HG02798 (cell line): ENCODE measurements around the gene DHX29.

ENCODE experiments used
- ATAC-seq: cut with Tn5 transposase; IDR thresholded peaks from one replicate; pipeline ENCODE4 v1.9.1; 2021; ENCODE audit warnings: mild to moderate bottlenecking; ENCODE audit not compliant: unreplicated experiment, poor library complexity

The DHX29 gene

DNA sequence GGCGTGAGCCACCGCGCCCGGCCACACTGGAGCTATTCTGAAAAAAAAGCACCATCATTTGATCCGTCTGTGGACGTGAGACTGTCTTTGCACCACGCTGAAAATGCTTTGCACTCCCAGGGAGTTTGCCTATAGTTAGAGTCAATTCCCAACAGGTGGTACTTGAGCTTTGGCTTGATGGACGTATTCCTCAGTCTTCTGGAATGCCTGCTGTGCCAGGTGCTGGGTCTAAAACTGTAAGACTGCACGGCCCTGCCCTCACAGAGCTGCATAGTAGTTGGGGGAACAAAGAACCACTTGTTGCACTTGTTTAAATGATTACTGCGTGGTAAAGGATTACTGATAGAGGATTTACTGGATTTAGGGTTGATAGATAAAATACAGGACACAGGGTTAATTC is 70.7 kb downstream of the DHX29 start:
- no peak for ATAC-seq

DNA sequence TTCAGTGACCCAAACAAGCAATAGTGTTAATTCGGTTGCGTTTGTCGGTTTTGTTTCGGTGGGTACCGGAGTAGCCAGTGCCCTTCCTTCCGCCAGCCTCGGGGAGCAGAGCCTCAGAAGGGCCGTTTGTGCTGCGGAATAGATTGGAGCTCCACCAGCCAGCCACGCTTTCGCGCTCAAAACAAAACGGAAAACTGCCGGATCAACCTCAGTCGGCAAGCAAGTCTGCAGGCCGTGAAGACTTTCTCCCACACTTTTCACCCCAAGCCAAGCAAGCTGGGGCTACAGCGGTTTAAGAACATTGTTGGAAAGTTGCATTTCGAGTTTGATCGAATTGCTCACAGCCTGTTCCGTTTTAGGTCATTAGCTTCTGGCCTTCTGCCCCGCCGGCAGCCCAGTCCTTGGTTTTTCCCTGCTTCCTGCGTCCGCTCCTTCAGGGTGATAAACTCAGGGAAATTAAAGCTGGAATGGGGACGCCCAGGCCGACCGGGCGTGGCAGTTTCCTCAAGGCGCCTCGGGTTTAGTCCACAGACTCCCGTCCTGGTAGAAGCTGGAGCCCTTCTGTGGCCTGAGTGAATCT is 73.3 kb downstream of the DHX29 start:
- ATAC-seq, result no peak

- peak; percentile 65 for ATAC-seq
Measured at GRCh38 chr5:55232985-55233928, 74.2 kb downstream of the DHX29 start, which contains the start of gene CCNO. CCNO (minus strand) TSS chr5:55233608; CDS start chr5:55233523, 85 bp downstream.

DNA sequence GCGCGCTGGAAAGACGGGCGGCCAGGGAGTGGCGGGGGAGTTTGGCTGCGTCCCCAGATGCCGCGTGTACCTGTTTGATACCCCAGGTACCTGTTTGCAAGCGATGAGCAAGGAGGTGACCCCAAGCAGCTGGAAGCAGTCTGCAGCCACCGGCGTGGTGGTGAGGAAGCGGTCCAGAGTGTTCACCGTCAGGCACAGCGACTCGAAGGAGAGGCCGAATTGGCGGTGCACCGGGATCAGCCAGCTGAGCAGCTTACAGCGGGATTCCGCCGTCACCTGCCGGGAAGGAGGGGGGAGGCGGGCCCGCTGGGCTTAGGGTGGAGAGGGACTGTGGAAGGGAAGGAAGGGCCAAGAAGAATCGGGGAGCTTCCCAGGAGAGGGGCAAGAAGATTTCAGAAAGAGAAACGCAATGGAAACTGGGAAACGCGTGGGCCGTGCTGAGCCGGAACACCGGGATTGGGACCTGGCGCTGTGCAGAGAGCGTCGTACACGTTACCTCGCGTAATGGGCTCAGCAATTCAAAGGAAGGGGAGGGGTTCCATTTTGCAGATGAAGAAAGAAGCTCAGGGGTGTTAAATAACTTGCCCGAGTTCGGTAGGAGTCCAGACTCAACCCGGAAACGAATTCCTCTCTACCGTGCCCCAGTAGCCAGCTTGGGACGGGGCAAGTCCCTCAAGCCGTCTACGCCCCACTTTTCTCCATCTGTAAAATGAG is 75.1 kb downstream of the DHX29 start:
- ATAC-seq, result peak; percentile 3

- ATAC-seq, result no peak
Measured at GRCh38 chr5:55231919-55232270, 75.6 kb downstream of the DHX29 start.

- ATAC-seq, result no peak
Measured at GRCh38 chr5:55231029-55231918, 76.2 kb downstream of the DHX29 start.

DNA sequence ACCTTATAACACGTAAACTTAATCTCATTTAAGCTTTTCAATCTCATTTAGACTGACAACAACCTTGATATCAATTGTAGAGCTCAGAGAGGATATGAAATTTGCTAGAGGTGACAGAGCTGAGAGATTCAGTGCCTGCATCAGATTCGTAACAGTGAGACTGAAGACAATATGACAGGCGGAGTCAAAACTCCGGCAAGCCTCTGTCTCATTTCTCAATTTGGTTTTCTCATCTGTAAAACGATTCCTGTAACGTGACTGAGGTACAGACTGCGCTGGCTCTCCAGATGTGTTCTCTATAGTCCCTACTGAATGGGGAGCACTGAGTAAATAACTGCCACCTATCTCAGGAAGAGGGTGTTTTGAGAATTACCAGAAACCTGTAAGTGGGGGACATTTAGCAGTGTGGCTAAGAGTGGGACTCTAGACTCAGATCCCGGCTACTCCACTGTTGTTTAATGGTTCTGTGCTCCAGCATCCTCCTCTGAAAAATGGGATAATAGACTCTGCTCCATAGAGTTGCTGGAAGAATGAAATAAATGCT is 77.3 kb downstream of the DHX29 start:
- ATAC-seq, result no peak

GRCh38 chr5:55227664-55228430 is 79.6 kb downstream of the DHX29 start:
- no peak for ATAC-seq

- peak; percentile 36 for ATAC-seq
Measured at GRCh38 chr5:55226934-55227663, 80.4 kb downstream of the DHX29 start, which contains the start of gene MCIDAS. MCIDAS (minus strand) TSS chr5:55227315; CDS start chr5:55227138, 177 bp downstream.

GRCh38 chr5:55226027-55226933 is 81.2 kb downstream of the DHX29 start:
- ATAC-seq, result peak; percentile 63

DNA sequence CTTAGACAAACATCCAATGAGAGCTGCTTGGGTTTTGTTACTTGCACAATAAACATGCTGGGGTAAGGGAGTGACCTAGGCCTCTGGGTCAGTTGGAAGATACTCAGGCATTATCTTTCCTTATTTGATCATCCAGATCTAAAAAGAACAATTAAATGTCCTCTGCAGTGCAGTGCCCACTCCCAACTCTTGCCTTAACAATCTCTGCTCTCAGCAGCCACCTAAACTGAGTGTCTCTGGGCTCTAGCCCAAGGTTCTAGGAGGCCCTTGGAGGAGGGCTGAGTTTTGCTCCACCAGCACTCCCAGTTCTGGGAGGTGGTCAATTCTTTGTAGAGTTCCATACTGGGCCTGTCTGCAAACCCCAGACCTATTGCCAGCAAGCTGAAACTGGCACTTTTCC is 82.1 kb downstream of the DHX29 start:
- no peak for ATAC-seq

DNA sequence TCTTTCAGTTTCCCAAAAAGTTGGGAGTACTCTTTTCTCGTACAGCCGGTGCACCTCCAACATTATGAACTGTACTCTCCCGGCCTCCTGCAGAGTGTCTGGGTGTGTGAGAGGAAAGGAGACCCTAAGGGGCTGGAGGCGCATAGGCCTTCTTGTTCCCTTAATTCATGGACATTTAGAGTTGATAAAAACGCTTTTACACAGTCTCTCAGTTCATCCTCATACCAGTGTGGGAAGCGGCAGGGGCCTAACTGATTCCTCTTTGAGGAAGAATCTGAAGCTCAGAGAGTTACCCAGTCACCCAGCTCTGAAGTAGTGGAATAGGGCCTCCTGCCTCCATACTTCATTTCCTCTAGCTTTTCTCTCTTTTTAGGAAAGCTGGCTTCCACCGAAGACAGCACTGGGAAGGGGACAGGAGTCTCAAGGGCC is 83.7 kb downstream of the DHX29 start:
- ATAC-seq, result no peak

DNA sequence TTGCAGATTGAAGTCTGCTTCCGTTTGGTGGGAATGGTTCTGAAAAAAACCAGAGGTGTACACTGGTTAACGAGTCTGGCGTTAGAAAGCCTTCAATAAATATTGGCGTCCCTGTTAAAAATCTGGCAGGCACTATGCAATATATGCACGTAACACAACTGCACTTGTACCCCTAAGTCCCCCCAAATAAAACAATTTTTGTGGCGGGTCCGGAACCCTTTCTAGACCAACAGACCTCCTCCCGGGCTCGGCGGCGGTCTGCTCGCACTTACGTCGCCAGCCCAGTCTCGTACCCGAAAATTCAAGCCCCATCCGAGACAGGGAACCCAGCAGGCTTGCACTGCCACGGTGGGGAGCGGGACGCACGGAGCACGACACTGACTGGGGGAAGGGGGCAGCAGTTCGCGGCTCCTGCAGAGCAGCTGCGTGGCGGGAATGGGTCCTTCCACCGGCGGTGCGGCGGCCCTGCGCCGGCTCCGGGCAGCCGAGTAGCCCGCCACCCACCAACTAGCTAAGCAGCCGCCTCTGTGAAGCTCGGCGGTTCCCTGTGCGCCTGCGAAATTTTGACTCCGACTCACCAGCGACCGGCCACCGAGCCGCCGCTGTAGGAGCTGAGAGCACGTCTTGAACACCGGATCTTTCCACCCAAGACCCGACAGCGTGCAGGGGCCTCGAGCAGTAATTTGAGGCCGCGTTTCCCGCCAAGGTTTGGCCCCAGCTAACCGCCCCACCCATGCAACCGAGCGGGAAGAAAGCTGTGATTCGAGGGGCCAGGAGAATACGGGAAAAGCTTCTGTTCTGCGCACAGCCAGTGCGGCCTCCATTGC is 84.3 kb downstream of the DHX29 start:
- no peak for ATAC-seq

- no peak for ATAC-seq
Measured at GRCh38 chr5:55222092-55222984, 85.2 kb downstream of the DHX29 start.

DNA sequence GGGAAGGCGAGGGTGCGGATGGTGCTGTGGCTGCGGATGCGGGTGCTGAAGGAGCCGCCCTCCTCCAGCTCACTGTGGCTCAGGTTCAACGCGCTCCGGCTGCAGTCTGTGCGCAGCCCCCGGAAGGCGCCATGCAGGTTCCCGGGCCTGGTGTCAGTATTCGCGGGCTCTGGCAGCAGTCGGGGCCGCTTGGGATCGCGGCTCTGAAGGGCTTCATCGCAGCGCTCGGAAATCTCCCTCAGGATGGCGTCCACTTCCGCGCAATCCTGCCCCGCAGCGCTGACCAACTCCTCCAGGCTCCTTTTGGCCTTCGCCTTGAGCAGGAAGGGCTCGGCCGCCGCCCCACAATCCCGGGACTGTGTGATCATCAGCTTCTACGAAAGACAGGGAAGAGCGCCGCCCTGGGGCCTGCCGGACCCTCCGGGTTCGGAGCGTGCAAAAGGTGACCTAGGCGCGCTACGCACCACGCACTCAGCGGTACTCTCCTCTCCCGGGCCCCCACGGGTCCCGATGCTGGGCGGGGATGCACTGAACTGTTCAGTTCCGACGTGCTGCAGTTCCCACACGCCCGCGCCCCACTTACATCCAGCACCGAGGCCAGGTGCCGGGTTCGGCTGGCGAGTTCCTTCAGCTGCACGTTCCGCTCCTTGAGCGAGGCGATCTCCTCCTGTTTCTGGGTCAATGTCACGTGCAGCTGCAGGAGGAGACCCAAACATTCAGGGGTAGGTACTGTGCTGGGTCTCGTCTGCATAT is 86.9 kb downstream of the DHX29 start:
- ATAC-seq, result no peak
